ENCODE measurements around the gene GFER. TPM values are rescaled to one million over a fixed set of nuclear protein-coding genes. Genes with fewer than 3 reads are reported as not detected.
"Not testable (repeated sequence)": the region's sequence is repeated elsewhere in the genome, so short reads cannot be mapped to it uniquely, and the experiment has no call there.

The GFER gene
- polyA plus RNA-seq, 3 donors: 26.1 to 35.9 (median 31.6) TPM

GRCh38 chr16:2001456-2002355 lies 17.7 kb downstream of the GFER start:
- DNase-seq: no peak

- DNase-seq: no peak
Observed at GRCh38 chr16:2002406-2003230, 18.6 kb downstream of the GFER start.

- no peak for DNase-seq
Observed at GRCh38 chr16:2003231-2003826, 19.3 kb downstream of the GFER start.

GRCh38 chr16:2003827-2004641 lies 20.0 kb downstream of the GFER start:
- DNase-seq: peak; percentile 88

GRCh38 chr16:2004795-2005517 lies 21.0 kb downstream of the GFER start:
- no peak for DNase-seq

GRCh38 chr16:2005646-2006045 lies 21.7 kb downstream of the GFER start:
- DNase-seq: no peak

GRCh38 chr16:2006317-2006716 lies 22.3 kb downstream of the GFER start:
- DNase-seq: no peak

- DNase-seq: no peak
Observed at GRCh38 chr16:2007081-2007836, 23.3 kb downstream of the GFER start.

- DNase-seq: no peak
Observed at GRCh38 chr16:2008009-2008526, 24.1 kb downstream of the GFER start.

- no peak for DNase-seq
Observed at GRCh38 chr16:2008631-2009163, 24.7 kb downstream of the GFER start.

GRCh38 chr16:2009164-2009711 lies 25.2 kb downstream of the GFER start:
- DNase-seq: no peak

GRCh38 chr16:2009791-2010510 lies 26.0 kb downstream of the GFER start, which contains the start of gene ZNF598:
Gene ZNF598 (minus strand): TSS chr16:2009821.
- DNase-seq: peak; percentile 87

GRCh38 chr16:2011726-2012125 lies 27.7 kb downstream of the GFER start:
- not testable (repeated sequence) for DNase-seq

- no peak for DNase-seq
Observed at GRCh38 chr16:2013527-2013926, 29.5 kb downstream of the GFER start.

GRCh38 chr16:2015117-2015946 lies 31.3 kb downstream of the GFER start:
- DNase-seq: no peak

GRCh38 chr16:2015947-2016208 lies 31.9 kb downstream of the GFER start:
- no peak for DNase-seq

- no peak for DNase-seq
Observed at GRCh38 chr16:2016407-2016922, 32.5 kb downstream of the GFER start.

- no peak for DNase-seq
Observed at GRCh38 chr16:2019518-2019920, 35.5 kb downstream of the GFER start, which contains the start of gene NPW. Gene NPW (plus strand): TSS chr16:2019785.

Measured in renal pelvis (tissue), 4 donors.